Mesenchymal stem cell (in vitro differentiated cells and primary cell): ENCODE data around the gene ARVCF.
A peak's percentile ranks its signal among the peaks of the same experiment; 100 is the strongest.

Experiments
- DNase-seq: peaks from one replicate; pipeline ENCODE4 v3.0.0-alpha.2; 2013
- H2AFZ ChIP-seq: one replicate; pipeline ENCODE4 v1.6.1; 2013; ENCODE audit warnings: low read depth, mild to moderate bottlenecking, control low read depth, inconsistent platforms, low read length, moderate library complexity
- H2AK5ac ChIP-seq: 2 replicates; pipeline ENCODE4 v1.6.1; 2013; ENCODE audit warnings: low read length, moderate library complexity, mild to moderate bottlenecking, inconsistent platforms; ENCODE audit not compliant: severe bottlenecking
- H2BK120ac ChIP-seq: one replicate; pipeline ENCODE4 v1.6.1; 2013; ENCODE audit warnings: low read depth, mild to moderate bottlenecking, inconsistent platforms, low read length, moderate library complexity
- H2BK12ac ChIP-seq, 2 experiments: one replicate each; pipeline ENCODE4 v1.6.1; 2013; ENCODE audit warnings: inconsistent platforms in 2 of 2, low read length in 2 of 2, mild to moderate bottlenecking in 2 of 2, moderate library complexity in 2 of 2, control low read depth in 1 of 2
- H2BK15ac ChIP-seq: one replicate; pipeline ENCODE4 v1.6.1; 2013; ENCODE audit warnings: mild to moderate bottlenecking, low read depth, inconsistent platforms; ENCODE audit not compliant: poor library complexity, severe bottlenecking
- H2BK5ac ChIP-seq: 2 replicates; pipeline ENCODE4 v1.6.1; 2013; ENCODE audit warnings: low read depth, mild to moderate bottlenecking, low read length, control low read depth, inconsistent platforms; ENCODE audit not compliant: poor library complexity, severe bottlenecking
- H3K14ac ChIP-seq, 2 experiments: one replicate each; pipeline ENCODE4 v1.6.1; 2013; ENCODE audit warnings: inconsistent platforms in 2 of 2, low read length in 2 of 2, control low read depth in 1 of 2, mild to moderate bottlenecking in 1 of 2, moderate library complexity in 1 of 2
- H3K18ac ChIP-seq, 2 experiments: one replicate each; pipeline ENCODE4 v1.6.1; 2013; ENCODE audit warnings: inconsistent platforms in 2 of 2, low read length in 2 of 2, control low read depth in 1 of 2, low read depth in 1 of 2, mild to moderate bottlenecking in 1 of 2
- H3K23ac ChIP-seq, 2 experiments: one replicate each; pipeline ENCODE4 v1.6.1; 2013; ENCODE audit warnings: inconsistent platforms in 2 of 2, low read length in 2 of 2, mild to moderate bottlenecking in 2 of 2, moderate library complexity in 2 of 2, control low read depth in 1 of 2
- H3K27ac ChIP-seq: 2 replicates; pipeline ENCODE4 v1.5.1; 2013; ENCODE audit warnings: mild to moderate bottlenecking, moderate library complexity, low read length, control low read depth, inconsistent platforms; ENCODE audit not compliant: poor library complexity, severe bottlenecking
- H3K27me3 ChIP-seq, 2 experiments: 2 replicates each; pipeline versions ENCODE4 v1.6.1 to v1.7.0; 2013; ENCODE audit warnings: low read length in 2 of 2, mild to moderate bottlenecking in 2 of 2, moderate library complexity in 2 of 2, control low read depth in 1 of 2, inconsistent platforms in 1 of 2; ENCODE audit not compliant: control insufficient read depth in 1 of 2, insufficient read depth in 1 of 2
- H3K36me3 ChIP-seq, 2 experiments: 2 replicates each; pipeline versions ENCODE4 v1.6.1 to v1.7.0; 2013; ENCODE audit warnings: low read length in 2 of 2, control low read depth in 1 of 2, inconsistent platforms in 1 of 2, low read depth in 1 of 2, mild to moderate bottlenecking in 1 of 2; ENCODE audit not compliant: insufficient read depth in 2 of 2, control insufficient read depth in 1 of 2
- H3K4ac ChIP-seq, 2 experiments: one replicate each; pipeline ENCODE4 v1.6.1; 2013; ENCODE audit warnings: inconsistent platforms in 2 of 2, low read length in 2 of 2, mild to moderate bottlenecking in 2 of 2, moderate library complexity in 2 of 2, control low read depth in 1 of 2, low read depth in 1 of 2
- H3K4me1 ChIP-seq: 2 replicates; pipeline ENCODE4 v1.6.1; 2013; ENCODE audit warnings: low read depth, low read length, control low read depth; ENCODE audit not compliant: control insufficient read depth, insufficient read depth
- H3K4me2 ChIP-seq: 2 replicates; pipeline ENCODE4 v1.6.1; 2013; ENCODE audit warnings: low read length, mild to moderate bottlenecking, inconsistent platforms; ENCODE audit not compliant: poor library complexity, severe bottlenecking
- H3K4me3 ChIP-seq, 2 experiments: 2 replicates each; pipeline versions ENCODE4 v1.5.1 to v1.7.0; 2013; ENCODE audit warnings: low read length in 2 of 2, mild to moderate bottlenecking in 2 of 2, control low read depth in 1 of 2, low read depth in 1 of 2; ENCODE audit not compliant: insufficient read depth in 1 of 2
- H3K79me1 ChIP-seq: replicated peaks from 2 replicates; pipeline ENCODE4 v1.6.1; 2013; ENCODE audit warnings: mild to moderate bottlenecking, control low read depth, low read length, inconsistent platforms; ENCODE audit not compliant: poor library complexity, severe bottlenecking
- H3K9ac ChIP-seq: 2 replicates; pipeline ENCODE4 v1.7.0; 2013; ENCODE audit warnings: mild to moderate bottlenecking, low read length, moderate library complexity
- H3K9me3 ChIP-seq: 2 replicates; pipeline ENCODE4 v1.7.0; 2013; ENCODE audit warnings: mild to moderate bottlenecking, low read length; ENCODE audit not compliant: control insufficient read depth
- H4K8ac ChIP-seq: one replicate; pipeline ENCODE4 v1.6.1; 2013; ENCODE audit warnings: inconsistent platforms, mild to moderate bottlenecking, low read length, moderate library complexity
- H4K91ac ChIP-seq: one replicate; pipeline ENCODE4 v1.6.1; 2013; ENCODE audit warnings: mild to moderate bottlenecking, low read length, inconsistent platforms
- WGBS: methylation state at CpG from one replicate; pipeline ENCODE4 v1.1.7; 2013; ENCODE audit warnings: mixed read lengths; 5-methylcytosine and 5-hydroxymethylcytosine counted together

The ARVCF gene

GRCh38 chr22:20009582-20010306 lies 6.9 kb downstream of the ARVCF start:
- H2BK12ac ChIP-seq = no peak overlapping the region
- 88% methylated on average over 8 of the region's 8 CpGs for WGBS
- H3K23ac ChIP-seq = no peak overlapping the region
- DNase-seq = no peak
- H4K91ac ChIP-seq = no peak overlapping the region
- H4K8ac ChIP-seq = no peak overlapping the region
- H2BK15ac ChIP-seq = no peak overlapping the region
- H3K27me3 ChIP-seq = peaks cover 4 to 10% of the 10 kb centered on the region in 2 experiments
- H3K27ac ChIP-seq = no peak overlapping the region
- H3K9me3 ChIP-seq = peaks cover 4% of the 10 kb centered on the region
- no peak overlapping the region for H3K14ac ChIP-seq
- no peak overlapping the region for H3K4me3 ChIP-seq
- no peaks in the 10 kb centered on the region for H3K36me3 ChIP-seq
- H3K4me2 ChIP-seq = no peak overlapping the region
- no peak overlapping the region for H2AFZ ChIP-seq
- peaks cover 3% of the 10 kb centered on the region for H3K79me1 ChIP-seq
- H3K18ac ChIP-seq = no peak overlapping the region
- H3K4ac ChIP-seq = no peak overlapping the region
- H3K4me1 ChIP-seq = peaks cover 12% of the 10 kb centered on the region
- no peak overlapping the region for H2BK120ac ChIP-seq
- no peak overlapping the region for H3K9ac ChIP-seq
- H2AK5ac ChIP-seq = no peak overlapping the region
- no peak overlapping the region for H2BK5ac ChIP-seq

GRCh38 chr22:20009018-20009491 lies 7.6 kb downstream of the ARVCF start:
- Histone ChIP-seq H2BK5ac (no peak overlapping the region), H3K4me1 (peaks cover 12% of the 10 kb centered on the region), H2AFZ (no peak overlapping the region), H4K91ac (no peak overlapping the region), H2BK12ac (no peak overlapping the region), H3K27me3 (peaks cover 0 to 5% of the 10 kb centered on the region in 2 experiments), H3K14ac (no peak overlapping the region), H3K36me3 (no peaks in the 10 kb centered on the region), H3K4me3 (no peak overlapping the region), H3K27ac (no peak overlapping the region), H3K23ac (no peak overlapping the region), H2AK5ac (no peak overlapping the region), H3K4ac (no peak overlapping the region), H3K9ac (no peak overlapping the region), H3K18ac (no peak overlapping the region), H2BK15ac (no peak overlapping the region), H3K79me1 (peaks cover 3% of the 10 kb centered on the region), H3K9me3 (peaks cover 11% of the 10 kb centered on the region), H4K8ac (no peak overlapping the region), H2BK120ac (no peak overlapping the region), H3K4me2 (no peak overlapping the region)
- WGBS = 97% methylated on average over 9 of the region's 9 CpGs
- no peak for DNase-seq

GRCh38 chr22:20008221-20008995 lies 8.2 kb downstream of the ARVCF start:
- no peak for DNase-seq
- Histone ChIP-seq H3K27me3 (peaks cover 0 to 5% of the 10 kb centered on the region in 2 experiments), H2BK120ac (no peak overlapping the region), H3K9ac (no peak overlapping the region), H2BK12ac (no peak overlapping the region), H3K18ac (no peak overlapping the region), H3K79me1 (peaks cover 3% of the 10 kb centered on the region), H2AFZ (no peak overlapping the region), H2AK5ac (no peak overlapping the region), H3K14ac (no peak overlapping the region), H2BK5ac (no peak overlapping the region), H3K4ac (no peak overlapping the region), H4K91ac (peak overlapping the region; percentile 28), H3K4me2 (no peak overlapping the region), H4K8ac (no peak overlapping the region), H3K27ac (no peak overlapping the region), H3K23ac (no peak overlapping the region), H3K36me3 (no peaks in the 10 kb centered on the region), H3K4me3 (no peak overlapping the region), H3K4me1 (peaks cover 11% of the 10 kb centered on the region), H3K9me3 (peaks cover 17% of the 10 kb centered on the region), H2BK15ac (no peak overlapping the region)
- WGBS = 89% methylated on average over 9 of the region's 11 CpGs

- H2AFZ ChIP-seq = no peak overlapping the region
- H3K27me3 ChIP-seq = peaks cover 0 to 3% of the 10 kb centered on the region in 2 experiments
- no peak overlapping the region for H4K91ac ChIP-seq
- H3K14ac ChIP-seq = no peak overlapping the region
- no peak overlapping the region for H3K9ac ChIP-seq
- H2AK5ac ChIP-seq = no peak overlapping the region
- H3K27ac ChIP-seq = no peak overlapping the region
- H3K4ac ChIP-seq = no peak overlapping the region
- H3K79me1 ChIP-seq = no peaks in the 10 kb centered on the region
- no peak overlapping the region for H3K4me2 ChIP-seq
- 100% methylated on average over 1 of the region's 3 CpGs for WGBS
- no peak overlapping the region for H2BK5ac ChIP-seq
- no peaks in the 10 kb centered on the region for H3K36me3 ChIP-seq
- H2BK15ac ChIP-seq = no peak overlapping the region
- H3K23ac ChIP-seq = no peak overlapping the region
- no peak overlapping the region for H3K18ac ChIP-seq
- H4K8ac ChIP-seq = no peak overlapping the region
- H2BK120ac ChIP-seq = no peak overlapping the region
- no peak overlapping the region for H2BK12ac ChIP-seq
- no peak overlapping the region for H3K4me3 ChIP-seq
- peaks cover 22% of the 10 kb centered on the region for H3K9me3 ChIP-seq
- DNase-seq = no peak
- H3K4me1 ChIP-seq = peaks cover 27% of the 10 kb centered on the region
Measured at GRCh38 chr22:20004464-20004863, 12.2 kb downstream of the ARVCF start.
